Uterus (tissue), 4 donors: ENCODE results near the gene INTS1. TPM values are rescaled to one million over a fixed set of nuclear protein-coding genes. Genes with fewer than 3 reads are reported as not detected.

Source experiments
- DNase-seq, 2 donors: peaks; one replicate each; pipeline ENCODE4 v3.0.0-alpha.2; 2019 to 2020
- H3K27ac ChIP-seq, 2 donors: fragments of 200-600 bp; sonication (generic); 1 replicate in 1 of 2; 2 replicates in 1 of 2; pipeline ENCODE4 v1.5.1; 2016 to 2018
- H3K27me3 ChIP-seq, 2 donors: fragments of 200-600 bp; sonication (generic); one replicate each; pipeline ENCODE4 v1.5.1; 2018 to 2019; ENCODE audit warnings: control low read depth in 1 of 2
- H3K36me3 ChIP-seq, 2 donors: fragments of 200-600 bp; sonication (generic); one replicate each; pipeline ENCODE4 v1.5.1; 2019; ENCODE audit warnings: control low read depth in 1 of 2
- H3K4me1 ChIP-seq, 2 donors: fragments of 200-600 bp; sonication (generic); one replicate each; pipeline ENCODE4 v1.5.1; 2018 to 2019; ENCODE audit warnings: control low read depth in 1 of 2
- H3K4me3 ChIP-seq, 2 donors: fragments of 200-600 bp; sonication (generic); 1 replicate in 1 of 2; 2 replicates in 1 of 2; pipeline ENCODE4 v1.5.1; 2018 to 2019; ENCODE audit warnings: mild to moderate bottlenecking in 1 of 2
- H3K9me3 ChIP-seq, 2 donors: fragments of 200-600 bp; sonication (generic); one replicate each; pipeline ENCODE4 v1.5.1; 2019; ENCODE audit warnings: control low read depth in 1 of 2
- POLR2A ChIP-seq, 2 donors: fragments of 450-650 bp; IDR thresholded peaks; one replicate each; pipeline ENCODE4 v1.6.1; 2016; ENCODE audit warnings: antibody characterized with exemption in 2 of 2, mild to moderate bottlenecking in 1 of 2, moderate library complexity in 1 of 2
- intact Hi-C: fragments of 100-400 bp; cut with DNase I; formaldehyde crosslinking; loops from one replicate; pipeline ENCODE4 v1.15.1; 2023; ENCODE audit warnings: low total_unique reads
- total RNA-seq, 4 donors: library from RNA; depleted of rRNA in 3 of 4; stranded (reverse); fragments of >200 nt in 3 of 4; gene quantifications; one replicate each; pipeline versions ENCODE4 v1.1.0 to v1.2.4, GENCODE V29; 2014 to 2023
- TF ChIP-seq, protein P1 (sequence below), 4 experiments: fragments of 200-600 bp in 2 of 4; fragments of 450-650 bp in 2 of 4; sonication (generic) in 2 of 4; IDR thresholded peaks; one replicate each; pipeline ENCODE4 v1.5.1; 2016 to 2019; ENCODE audit warnings: antibody characterized with exemption in 4 of 4, mild to moderate bottlenecking in 2 of 4, moderate library complexity in 1 of 4
- donor health status: DM: yes; HTN: yes; CAD: no.

Gene INTS1
- total RNA-seq, 4 donors from 2014 or later: 8.2 to 68.9 (median 30.3) TPM

DNA sequence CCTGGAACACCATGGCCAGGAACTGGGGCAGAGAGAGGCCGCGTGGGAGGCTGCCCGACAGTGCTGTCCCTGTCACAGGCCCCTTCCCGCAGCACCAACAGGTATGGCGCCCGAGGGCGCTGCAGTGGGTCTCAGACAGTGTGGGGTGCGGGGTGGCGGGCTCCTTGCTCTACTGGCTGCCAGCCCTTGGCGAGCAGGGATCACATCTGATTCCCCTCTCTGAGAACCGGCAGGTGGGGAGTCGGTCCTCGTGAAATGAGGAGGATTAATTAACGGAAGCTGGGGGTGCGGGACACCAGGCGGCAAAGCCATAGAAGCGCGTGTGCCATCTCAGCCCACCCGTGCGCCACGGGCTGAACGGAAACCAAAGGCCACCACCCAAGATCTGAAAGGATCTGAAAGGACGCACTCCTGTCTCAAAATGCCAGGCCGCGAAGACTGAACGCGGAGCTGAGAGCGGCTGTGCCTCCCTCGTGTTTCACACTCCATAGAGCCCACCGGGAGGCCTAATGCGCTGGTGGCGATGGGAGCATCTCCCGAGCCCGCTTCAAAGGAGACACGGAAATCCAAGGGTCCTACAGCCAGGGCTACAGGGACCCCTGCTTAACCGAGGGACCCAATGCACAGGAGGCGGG is 6.8 kb downstream of the INTS1 start:
- H3K27ac ChIP-seq: no peak overlapping the region
- peaks cover 0 to under 1% of the 10 kb centered on the region in 2 donors for H3K4me1 ChIP-seq
- no peak overlapping the region for H3K4me3 ChIP-seq
- no peak for TF ChIP-seq POLR2A (IDR thresholded peaks at IDR 0.05)
- TF ChIP-seq, protein P1, sequence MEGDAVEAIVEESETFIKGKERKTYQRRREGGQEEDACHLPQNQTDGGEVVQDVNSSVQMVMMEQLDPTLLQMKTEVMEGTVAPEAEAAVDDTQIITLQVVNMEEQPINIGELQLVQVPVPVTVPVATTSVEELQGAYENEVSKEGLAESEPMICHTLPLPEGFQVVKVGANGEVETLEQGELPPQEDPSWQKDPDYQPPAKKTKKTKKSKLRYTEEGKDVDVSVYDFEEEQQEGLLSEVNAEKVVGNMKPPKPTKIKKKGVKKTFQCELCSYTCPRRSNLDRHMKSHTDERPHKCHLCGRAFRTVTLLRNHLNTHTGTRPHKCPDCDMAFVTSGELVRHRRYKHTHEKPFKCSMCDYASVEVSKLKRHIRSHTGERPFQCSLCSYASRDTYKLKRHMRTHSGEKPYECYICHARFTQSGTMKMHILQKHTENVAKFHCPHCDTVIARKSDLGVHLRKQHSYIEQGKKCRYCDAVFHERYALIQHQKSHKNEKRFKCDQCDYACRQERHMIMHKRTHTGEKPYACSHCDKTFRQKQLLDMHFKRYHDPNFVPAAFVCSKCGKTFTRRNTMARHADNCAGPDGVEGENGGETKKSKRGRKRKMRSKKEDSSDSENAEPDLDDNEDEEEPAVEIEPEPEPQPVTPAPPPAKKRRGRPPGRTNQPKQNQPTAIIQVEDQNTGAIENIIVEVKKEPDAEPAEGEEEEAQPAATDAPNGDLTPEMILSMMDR (IDR thresholded peaks at IDR 0.05): no peak
- H3K27me3 ChIP-seq: no peaks in the 10 kb centered on the region
- no peaks in the 10 kb centered on the region for H3K36me3 ChIP-seq
- H3K9me3 ChIP-seq: no peaks in the 10 kb centered on the region
- no peak for DNase-seq
- intact Hi-C loops: no loop called here

DNA sequence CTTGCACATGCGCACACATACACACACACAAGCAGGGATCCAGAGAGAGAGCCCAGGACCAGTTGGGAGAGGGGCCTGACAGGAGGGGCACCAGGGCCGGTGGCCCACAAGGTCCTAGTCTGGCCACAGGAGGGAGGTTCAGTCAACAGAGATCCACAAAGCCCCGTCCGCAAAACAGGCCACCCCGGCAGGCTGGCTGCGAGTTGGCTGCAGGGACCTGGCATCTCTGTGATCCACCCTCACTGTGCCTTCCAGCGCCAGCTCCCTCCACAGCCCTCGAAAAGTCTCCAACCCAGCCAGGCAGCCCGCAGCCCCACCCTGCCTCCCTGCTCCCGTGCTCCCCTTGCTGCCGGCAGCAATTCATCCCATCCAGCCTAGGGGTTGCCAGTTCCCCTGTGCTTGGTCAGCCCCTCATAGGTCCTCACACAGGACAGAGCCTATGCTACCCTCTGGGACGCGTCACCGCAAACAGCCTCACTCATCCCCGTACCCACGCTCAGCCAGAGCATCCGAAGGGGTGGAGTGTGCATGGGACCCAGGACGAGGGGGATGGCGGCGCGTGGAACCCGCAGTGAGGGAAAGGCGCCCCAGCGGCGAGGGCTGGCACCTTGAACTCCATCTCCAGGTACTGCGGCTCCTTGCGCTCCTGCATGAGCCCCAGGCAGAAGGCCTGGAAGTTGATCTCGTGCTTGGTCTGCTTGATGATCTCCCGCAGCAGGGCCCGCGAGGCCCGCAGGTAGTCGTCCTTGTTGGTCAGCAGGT is 7.5 kb downstream of the INTS1 start:
- no peaks in the 10 kb centered on the region for H3K36me3 ChIP-seq

DNA sequence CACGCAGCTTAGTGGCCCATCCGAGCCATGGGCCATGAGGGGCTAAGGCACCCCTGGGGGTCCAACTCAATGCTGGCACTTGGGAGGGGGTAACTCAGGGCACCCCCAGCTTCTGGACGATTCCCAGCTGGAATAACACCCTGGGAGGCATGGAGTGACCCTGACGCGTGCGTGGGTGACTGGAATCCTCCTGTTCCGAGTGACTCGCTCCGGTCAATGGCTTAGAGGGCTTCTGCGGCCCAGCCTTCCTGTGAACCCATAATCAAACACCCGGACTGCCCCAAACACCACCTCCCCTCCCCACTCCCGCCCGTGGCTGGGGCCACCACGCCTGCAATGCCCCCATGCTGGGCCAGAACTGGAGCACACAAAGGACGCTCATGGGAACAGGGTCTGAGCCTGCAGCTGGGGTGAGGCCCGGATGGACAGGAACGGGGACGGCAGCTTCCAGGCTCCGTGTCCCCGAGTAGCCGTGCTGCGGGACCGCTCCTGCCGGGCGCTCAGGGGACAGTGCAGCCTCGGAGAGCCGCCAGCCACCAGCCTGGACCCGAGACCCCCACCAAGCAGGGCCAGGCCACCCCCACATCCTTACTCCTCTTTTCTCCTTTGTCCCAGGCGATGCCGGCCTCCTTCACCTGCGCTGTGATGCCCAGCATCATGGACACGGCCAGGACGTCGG is 8.5 kb downstream of the INTS1 start:
- no peaks in the 10 kb centered on the region for H3K9me3 ChIP-seq
- H3K27ac ChIP-seq: no peak overlapping the region
- no peaks in the 10 kb centered on the region for H3K4me1 ChIP-seq
- intact Hi-C loops: no loop called here
- TF ChIP-seq POLR2A (IDR thresholded peaks at IDR 0.05): no peak
- TF ChIP-seq, protein P1 (IDR thresholded peaks at IDR 0.05): no peak
- H3K27me3 ChIP-seq: no peaks in the 10 kb centered on the region
- no peak overlapping the region for H3K4me3 ChIP-seq
- DNase-seq: no peak
- no peaks in the 10 kb centered on the region for H3K36me3 ChIP-seq

More for the DNA sequence above, 7.5 kb downstream of the INTS1 start:
- DNase-seq: no peak
- no peaks in the 10 kb centered on the region for H3K4me1 ChIP-seq
- intact Hi-C loops: no loop called here
- no peak for TF ChIP-seq POLR2A (IDR thresholded peaks at IDR 0.05)
- TF ChIP-seq, protein P1 (IDR thresholded peaks at IDR 0.05): no peak
- H3K4me3 ChIP-seq: no peak overlapping the region
- no peaks in the 10 kb centered on the region for H3K27me3 ChIP-seq
- H3K27ac ChIP-seq: no peak overlapping the region
- H3K9me3 ChIP-seq: no peaks in the 10 kb centered on the region

DNA sequence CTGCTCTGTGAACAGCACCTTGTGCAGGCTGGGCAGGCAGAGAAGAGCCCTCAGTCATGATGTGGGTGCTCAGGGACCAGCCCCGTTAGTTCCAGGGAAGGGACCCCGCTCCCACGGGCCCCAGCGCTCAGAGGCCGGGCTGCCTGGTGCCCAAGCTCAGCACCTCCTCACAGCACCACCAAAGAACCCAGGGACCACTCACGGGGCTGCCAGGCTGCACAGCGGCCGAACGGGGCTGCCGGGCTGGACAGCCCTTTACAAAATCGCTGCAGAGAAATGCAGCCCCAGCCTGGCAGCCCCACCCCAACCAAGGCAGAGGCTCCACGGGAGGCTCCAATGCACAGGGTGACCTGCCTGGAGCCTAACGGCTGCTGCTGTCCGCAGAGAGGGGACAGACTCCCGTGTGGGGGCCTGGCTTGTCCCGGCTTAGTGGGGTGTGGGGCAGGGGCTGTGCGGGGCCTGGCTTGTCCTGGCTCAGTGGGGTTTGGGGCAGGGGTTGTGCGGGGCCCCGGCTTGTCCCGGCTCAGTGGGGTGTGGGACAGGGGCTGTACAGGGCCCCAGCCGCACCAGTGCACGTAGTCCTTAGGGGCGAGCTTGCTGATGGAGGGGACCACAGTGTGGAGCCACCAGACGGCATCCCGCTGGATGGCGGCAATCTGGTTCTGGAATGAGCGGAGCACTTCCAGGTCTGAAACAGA is 9.2 kb downstream of the INTS1 start:
- Histone ChIP-seq H3K4me1 (no peaks in the 10 kb centered on the region), H3K27me3 (no peaks in the 10 kb centered on the region), H3K9me3 (no peaks in the 10 kb centered on the region), H3K36me3 (no peaks in the 10 kb centered on the region), H3K27ac (no peak overlapping the region), H3K4me3 (no peak overlapping the region)
- intact Hi-C loops: no loop called here
- TF ChIP-seq POLR2A (IDR thresholded peaks at IDR 0.05): no peak
- TF ChIP-seq, protein P1 (IDR thresholded peaks at IDR 0.05): no peak
- no peak for DNase-seq
